T follicular helper cell (primary cell): ENCODE data around the gene DNHD1.
A peak's percentile ranks its signal among the peaks of the same experiment; 100 is the strongest.

Experiments used
- DNase-seq: peaks from one replicate; pipeline ENCODE4 v3.0.0-alpha.2; 2020; ENCODE audit warnings: low read depth
- total RNA-seq, 2 experiments: gene quantifications; one replicate each; lab custom pipeline; 2026; lab: John Stamatoyannopoulos, UW

Gene DNHD1
- total RNA-seq, result 25.9 to 103 reads per million in 2 experiments

DNA sequence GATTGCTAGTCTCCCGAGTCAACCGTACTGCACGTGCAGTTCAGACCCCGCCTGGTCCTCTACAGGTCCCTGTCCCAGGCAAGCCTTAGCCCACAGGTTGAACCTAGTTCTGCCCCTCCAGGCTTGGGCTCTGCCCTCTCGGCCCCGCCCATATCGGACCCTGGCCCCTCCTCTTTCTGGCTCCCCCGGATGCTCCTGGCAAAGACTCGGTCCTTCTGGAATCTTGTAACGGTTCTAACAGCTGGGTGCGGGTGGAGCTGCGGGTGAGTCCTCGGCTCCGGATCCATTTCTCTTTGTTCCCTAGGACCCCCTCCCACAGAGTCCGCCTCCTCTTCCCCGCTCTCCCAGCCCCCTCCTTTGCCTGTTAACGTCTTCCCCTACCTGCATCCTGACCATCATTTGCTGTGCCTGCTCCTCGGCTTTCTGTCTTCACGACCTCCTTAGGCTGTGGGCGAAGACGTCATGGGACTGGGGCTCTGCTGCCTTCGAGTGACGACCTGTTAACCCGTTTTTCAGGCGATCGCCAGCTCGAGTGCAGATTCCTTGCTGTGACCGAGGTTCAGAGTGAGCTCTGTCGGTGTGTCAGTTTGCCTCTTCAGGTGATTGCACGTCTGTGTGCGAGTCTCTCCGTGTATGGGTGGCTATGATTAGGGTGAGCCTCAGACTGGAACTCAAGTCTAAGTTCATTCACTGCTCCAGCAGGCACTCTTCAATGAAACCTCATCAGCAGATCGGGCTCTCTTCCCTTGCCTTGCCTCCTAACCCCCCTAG is at the start of gene DNHD1:
Gene DNHD1, plus strand, starts transcription at position 212 of the 771 bp plus-strand sequence. CDS start 936 bp downstream, outside the sequence.
- no peak for DNase-seq

DNA sequence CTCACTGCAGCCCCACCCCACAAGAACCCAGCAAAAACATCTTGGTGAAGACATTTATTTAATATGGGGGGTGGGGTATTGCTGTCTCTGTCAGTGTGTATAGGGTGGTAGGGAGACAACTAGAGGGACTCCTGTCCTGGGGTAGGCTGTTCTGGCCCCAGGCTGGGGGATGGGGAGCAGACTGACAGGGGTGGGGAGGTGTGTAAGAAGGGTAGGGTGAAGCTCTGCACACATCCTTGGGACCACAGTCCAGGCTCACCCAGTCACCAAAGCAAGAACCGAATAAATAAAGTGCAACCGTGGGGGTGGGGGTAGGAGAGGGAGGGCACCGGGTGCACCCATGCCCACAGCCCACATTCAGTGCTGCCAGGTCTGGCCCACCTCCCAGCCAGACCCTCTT is 48.5 kb upstream of the DNHD1 start:
- DNase-seq, result no peak

- no peak for DNase-seq
Observed at GRCh38 chr11:6452219-6452618, 44.9 kb upstream of the DNHD1 start.

DNA sequence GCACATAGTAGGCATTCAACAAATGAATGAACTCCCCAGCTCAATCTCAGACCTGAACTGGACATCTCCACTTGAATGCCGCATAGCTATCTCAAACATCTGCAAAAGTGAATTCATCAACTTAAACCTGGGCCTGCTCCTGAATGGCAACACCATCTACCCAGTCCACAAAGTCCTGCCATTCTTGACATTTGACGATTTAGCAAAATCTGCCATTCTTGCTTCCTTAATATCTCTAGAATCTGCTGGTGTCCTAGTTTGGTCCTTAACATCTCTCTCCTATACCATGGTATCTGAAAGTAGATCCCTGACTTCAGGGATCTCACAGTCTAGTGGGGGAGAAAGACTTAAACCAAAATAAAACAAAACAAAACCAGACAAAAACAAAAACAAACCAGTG is 43.9 kb upstream of the DNHD1 start:
- DNase-seq, result no peak

- no peak for DNase-seq
Observed at GRCh38 chr11:6455070-6455469, 42.0 kb upstream of the DNHD1 start.

GRCh38 chr11:6456361-6457073 is 40.6 kb upstream of the DNHD1 start:
- DNase-seq, result no peak

DNA sequence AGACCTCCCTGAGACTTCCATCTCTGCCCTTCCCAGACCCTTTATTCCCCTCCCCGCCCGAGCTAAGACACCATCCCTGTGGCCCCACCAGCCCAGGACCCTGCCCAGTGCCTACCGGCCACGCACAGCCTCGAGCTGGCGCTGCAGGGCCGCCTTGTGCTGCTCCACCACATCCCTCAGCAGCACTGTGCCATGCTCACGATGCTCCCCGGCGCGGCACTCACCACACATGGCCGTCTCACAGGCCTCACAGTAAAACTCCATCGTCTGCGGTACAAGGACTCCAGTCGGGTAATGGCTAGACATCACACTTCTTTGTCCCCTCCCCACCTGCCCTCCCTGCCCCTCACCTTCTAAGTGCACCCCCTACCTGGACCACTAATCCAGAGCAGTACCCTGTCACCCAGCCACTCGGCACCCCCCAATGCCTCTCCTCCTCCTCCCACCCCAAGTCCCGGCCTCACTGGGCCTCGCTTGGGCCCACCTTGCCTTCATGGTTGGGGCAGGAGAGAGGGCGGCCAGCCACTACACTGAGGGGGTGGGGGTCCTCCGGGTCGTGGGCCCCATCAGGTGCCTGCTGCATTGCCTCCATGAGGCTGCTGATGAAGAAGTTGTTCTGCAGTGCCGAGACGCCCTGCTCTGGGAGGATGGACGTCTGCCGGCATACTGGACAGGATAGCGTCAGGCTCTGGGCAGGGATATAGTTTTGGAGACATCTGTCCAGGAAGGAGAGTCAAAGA is 39.3 kb upstream of the DNHD1 start:
- DNase-seq, result no peak

- DNase-seq, result no peak
Observed at GRCh38 chr11:6458352-6459098, 38.6 kb upstream of the DNHD1 start.

DNA sequence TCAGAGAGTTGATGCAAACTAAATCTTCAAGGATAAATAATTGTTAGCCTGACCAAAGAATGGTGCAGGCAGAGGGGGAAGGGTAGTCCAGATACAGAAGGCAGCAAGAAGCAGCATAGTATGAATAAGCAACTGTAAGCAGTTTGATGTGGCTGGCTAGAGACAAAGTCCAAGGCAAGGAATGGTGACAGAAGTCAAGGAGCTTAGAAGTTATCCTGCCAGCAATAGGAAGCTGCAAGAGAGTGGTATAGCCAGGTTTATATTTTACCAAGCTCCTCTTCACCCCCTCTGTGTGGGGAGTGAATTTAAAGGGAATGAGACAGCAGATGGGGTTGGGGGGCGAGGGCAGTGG is 38.0 kb upstream of the DNHD1 start:
- DNase-seq, result no peak

DNA sequence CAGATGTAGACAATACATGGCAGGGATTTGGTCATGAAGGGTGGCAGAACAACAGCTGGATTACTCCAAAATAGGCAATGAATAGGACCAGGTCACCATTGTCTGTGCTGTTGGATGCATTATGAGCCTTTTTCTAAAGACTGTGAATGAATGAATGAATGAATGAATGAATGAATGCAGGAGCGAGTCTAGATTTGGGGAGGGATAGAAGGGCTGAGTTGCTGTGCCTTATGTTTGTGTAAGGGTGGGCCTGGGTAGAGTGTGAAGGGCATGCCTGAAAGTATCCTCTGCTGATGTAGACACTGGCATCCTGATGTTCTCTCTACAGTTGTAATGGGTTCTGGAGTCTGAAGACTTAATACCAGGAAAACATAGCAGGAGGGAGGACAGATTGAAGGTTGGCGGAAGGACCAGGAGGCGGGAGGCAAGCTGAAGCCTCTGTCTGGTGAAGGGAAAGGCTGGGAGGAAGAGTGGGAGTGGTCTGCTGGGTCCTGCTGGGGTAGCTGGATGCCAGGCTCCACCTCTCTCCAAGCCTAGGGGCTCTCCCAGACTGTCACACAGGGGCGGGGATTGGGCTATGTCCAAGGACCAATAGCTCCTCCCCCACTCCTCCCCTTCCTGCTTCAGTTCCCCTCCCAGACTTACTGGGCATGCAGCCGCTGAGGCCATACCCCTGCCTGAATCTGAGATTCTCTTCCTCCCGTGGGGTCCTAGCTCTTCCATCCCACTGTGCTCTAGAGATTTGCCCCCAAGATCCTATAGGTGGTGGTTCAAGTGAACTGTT is 28.2 kb upstream of the DNHD1 start:
- DNase-seq, result no peak

GRCh38 chr11:6469599-6469998 is 27.5 kb upstream of the DNHD1 start:
- no peak for DNase-seq

DNA sequence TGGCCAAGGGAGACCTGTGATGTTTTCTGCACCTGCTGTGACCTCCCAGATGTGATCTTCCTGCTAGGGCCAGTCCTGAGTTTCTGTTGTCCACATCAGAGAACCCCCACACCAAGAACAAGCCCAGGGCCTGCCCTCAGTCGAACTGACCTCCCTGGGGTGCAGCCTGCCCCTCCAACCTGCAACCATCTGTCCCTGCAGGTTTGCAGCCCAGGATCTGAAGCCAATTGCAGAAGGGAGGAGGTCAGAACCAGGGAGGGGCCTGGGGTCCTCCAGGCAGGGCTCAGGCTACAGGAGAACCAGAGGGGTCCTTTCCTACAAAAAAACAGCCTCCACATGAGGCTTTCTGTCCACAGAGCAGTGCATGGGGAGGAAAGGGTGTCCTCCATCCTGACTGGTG is 24.1 kb upstream of the DNHD1 start:
- DNase-seq, result no peak

DNA sequence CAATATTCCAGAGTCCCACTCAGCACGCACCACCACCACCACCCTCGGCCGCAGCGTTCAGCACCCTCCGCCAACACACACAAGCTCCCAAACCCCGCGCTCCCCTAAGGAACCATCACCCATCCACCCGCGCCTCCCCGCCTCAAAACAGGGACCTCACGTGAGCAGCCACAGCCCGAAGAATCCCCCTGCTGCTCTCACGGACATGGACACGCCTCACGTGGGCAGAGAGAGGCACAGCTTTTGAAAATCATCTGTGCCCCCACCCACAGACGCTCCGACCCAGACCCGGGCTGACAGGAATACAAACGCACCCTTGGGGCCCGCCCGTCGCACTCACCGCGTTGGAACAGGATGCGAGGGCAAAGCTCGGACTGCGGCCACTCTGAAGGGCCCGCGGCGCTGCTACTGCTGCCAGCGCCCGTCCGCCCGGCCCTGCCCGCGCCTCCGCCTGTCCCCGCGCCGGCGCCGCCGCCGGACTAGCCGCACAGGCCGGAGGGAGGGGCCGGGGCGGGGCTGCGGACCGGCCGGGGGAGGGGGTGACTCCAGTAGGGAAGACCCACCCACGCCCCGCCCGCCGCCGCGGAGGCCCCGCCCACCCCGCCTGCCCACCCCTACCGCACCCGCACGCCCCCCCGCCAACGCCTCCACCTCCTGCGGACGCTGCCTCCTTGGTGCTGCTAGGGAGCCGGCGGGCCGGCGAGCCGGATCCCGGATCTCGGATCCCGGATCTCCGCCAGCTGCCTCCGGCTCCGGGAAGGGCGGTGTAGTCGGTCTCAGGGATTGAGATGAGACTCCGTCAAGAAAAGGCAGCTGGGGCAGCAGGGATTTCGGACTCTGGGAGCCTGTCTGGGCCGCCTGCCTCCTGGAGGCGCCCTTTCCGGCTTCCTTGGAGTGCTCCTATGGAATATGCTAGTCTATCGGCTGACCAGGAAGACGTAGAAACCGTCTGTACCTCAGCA is 23.3 kb upstream of the DNHD1 start, which contains the start of gene TRIM3:
Gene TRIM3, minus strand, starts transcription at position 491 of the 962 bp plus-strand sequence. CDS start 8,246 bp downstream, outside the sequence.
- DNase-seq, result peak; percentile 63

DNA sequence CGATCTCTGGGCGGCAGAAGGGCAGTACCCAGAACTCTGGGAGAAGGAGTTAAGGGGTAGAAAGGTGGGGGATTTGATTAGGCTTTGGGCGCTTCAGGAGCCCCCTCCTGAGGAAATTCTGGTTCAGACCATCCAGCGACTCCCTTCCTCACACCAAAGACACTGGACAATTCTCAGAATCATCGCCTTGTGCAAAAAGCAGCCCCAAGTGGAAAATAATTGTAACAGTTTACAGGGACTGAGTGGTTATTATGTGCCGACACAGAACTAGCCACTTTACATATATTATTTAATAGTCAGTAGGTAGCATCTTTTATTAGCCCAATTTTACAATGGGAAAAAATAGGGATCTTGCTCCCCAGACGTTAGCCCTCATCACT is 22.7 kb upstream of the DNHD1 start:
- DNase-seq, result no peak

DNA sequence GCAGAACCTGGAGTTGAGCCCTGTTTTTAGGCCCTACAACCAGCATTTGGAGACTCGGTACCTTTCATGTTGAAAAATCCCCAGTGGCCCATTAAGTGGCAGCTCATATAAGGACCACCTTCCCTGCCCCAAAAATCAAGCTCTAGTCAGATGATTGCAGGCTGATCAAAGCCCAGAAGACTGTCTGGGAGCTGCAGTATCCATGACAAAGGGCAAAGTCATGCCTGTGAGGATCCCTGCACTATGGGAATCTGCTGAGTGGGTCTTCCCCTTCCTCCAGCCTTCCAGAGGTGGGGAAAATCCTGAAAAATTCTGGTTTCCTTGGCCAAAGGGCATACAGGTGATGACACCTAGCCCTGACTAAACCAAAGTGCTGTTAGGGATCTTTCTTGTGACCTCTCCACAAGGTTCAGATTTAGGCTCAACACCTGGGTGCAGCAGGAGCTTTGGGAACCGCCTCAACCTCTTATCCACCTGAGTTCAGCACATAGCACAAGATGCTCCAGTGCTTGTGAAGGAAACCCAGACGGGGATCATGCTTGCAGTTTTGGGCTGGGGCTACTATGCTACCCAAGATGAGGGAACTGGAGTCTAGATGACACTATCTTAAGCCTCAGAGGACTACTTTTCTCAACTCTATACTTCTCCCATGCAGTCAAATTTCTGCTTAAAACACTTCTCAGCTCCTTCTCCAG is 22.1 kb upstream of the DNHD1 start:
- no peak for DNase-seq

GRCh38 chr11:6475936-6476335 is 21.1 kb upstream of the DNHD1 start:
- no peak for DNase-seq

- DNase-seq, result no peak
Observed at GRCh38 chr11:6476571-6476970, 20.5 kb upstream of the DNHD1 start.

- no peak for DNase-seq
Observed at GRCh38 chr11:6480299-6480914, 16.7 kb upstream of the DNHD1 start.
